K562 (cell line): ENCODE measurements around the gene TINAGL1. TPM values are rescaled to one million over a fixed set of nuclear protein-coding genes. Genes with fewer than 3 reads are reported as not detected.
A peak's percentile ranks its signal among the peaks of the same experiment; 100 is the strongest.

Experiments
- ATAC-seq: fragments of 200-7000 bp; cut with Tn5 transposase; 3 replicates; pipeline ENCODE4 v1.9.1; 2020; ENCODE audit warnings: moderate library complexity
- BruUV-seq: library from RNA; stranded (reverse); fragments of 400-500 nt; replicated peaks from 2 replicates; lab custom pipeline; 2021; lab: Mats Ljungman, UMichigan
- CTCF ChIA-PET: fragments of 300-600 bp; formaldehyde crosslinking; extraction: SDS; loops from one replicate; lab custom pipeline; 2021; ENCODE audit warnings: low intra/inter-chr PET ratio; lab: Yijun Ruan, JAX
- POLR2A ChIA-PET: fragments of 300-600, 350-650 bp; sonication (Branson Sonifier 250); formaldehyde crosslinking; extraction: SDS; loops from one replicate; lab custom pipeline; 2021; ENCODE audit warnings: antibody characterized with exemption, inconsistent platforms; lab: Yijun Ruan, JAX
- DNase-seq, 4 experiments: peaks; one replicate each; pipeline versions ENCODE4 v3.0.0 to v3.0.0-alpha.2; 2011 to 2018; ENCODE audit warnings: low spot score in 3 of 4, mixed read lengths in 3 of 4; ENCODE audit errors: extremely low read depth in 1 of 4
- FAIRE-seq: peaks from 2 replicates; lab custom pipeline; 2011; peaks lifted over from hg19 to GRCh38; lab: Jason Lieb, UNC
- H2AFZ ChIP-seq: 2 replicates; pipeline ENCODE4 v1.6.0; 2011; ENCODE audit warnings: low read depth, low read length, control low read depth, inconsistent platforms
- H3K27ac ChIP-seq: fragments of 200-600 bp; 3 replicates; pipeline ENCODE4 v1.8.0; 2011; ENCODE audit warnings: low read depth, mild to moderate bottlenecking, control low read depth, inconsistent platforms, low read length, moderate library complexity, mixed read lengths; ENCODE audit errors: extremely low read depth
- H3K27me3 ChIP-seq, 2 experiments: fragments of 300-600 bp in 1 of 2; 2 replicates in 1 of 2; 3 replicates in 1 of 2; pipeline versions ENCODE4 v1.6.0 to v1.8.0; 2011; ENCODE audit warnings: inconsistent platforms in 2 of 2, low read length in 2 of 2, mild to moderate bottlenecking in 1 of 2, mixed read lengths in 1 of 2, moderate library complexity in 1 of 2; ENCODE audit not compliant: control insufficient read depth in 2 of 2, insufficient read depth in 2 of 2
- H3K36me3 ChIP-seq: fragments of 300-600 bp; 3 replicates; pipeline ENCODE4 v1.8.0; 2011; ENCODE audit warnings: mild to moderate bottlenecking, low read length, inconsistent platforms; ENCODE audit not compliant: control insufficient read depth, insufficient read depth
- H3K4me1 ChIP-seq, 2 experiments: fragments of 200-600 bp in 1 of 2; replicated peaks in 1 of 2; 2 replicates in 1 of 2; 3 replicates in 1 of 2; pipeline versions ENCODE4 v1.5.1 to v1.8.0; 2011; ENCODE audit warnings: inconsistent platforms in 2 of 2, low read length in 2 of 2, mild to moderate bottlenecking in 1 of 2, mixed read lengths in 1 of 2, moderate library complexity in 1 of 2; ENCODE audit not compliant: control insufficient read depth in 2 of 2, insufficient read depth in 2 of 2
- H3K4me2 ChIP-seq: 2 replicates; pipeline ENCODE4 v1.6.1; 2011; ENCODE audit warnings: low read length, control low read depth, inconsistent platforms, mixed read lengths; ENCODE audit not compliant: insufficient read depth
- H3K4me3 ChIP-seq: fragments of 200-600 bp; sonication (generic), shearing (Covaris generic); 2 replicates; pipeline ENCODE4 v1.5.1; 2016; ENCODE audit warnings: control low read depth, inconsistent platforms
- H3K79me2 ChIP-seq: fragments of 200-600 bp; 3 replicates; pipeline ENCODE4 v1.8.0; 2011; ENCODE audit warnings: low read length, inconsistent platforms; ENCODE audit not compliant: control insufficient read depth, insufficient read depth
- H3K9ac ChIP-seq, 2 experiments: 2 replicates each; pipeline versions ENCODE4 v1.6.0 to v1.6.1; 2011; ENCODE audit warnings: low read depth in 2 of 2, low read length in 2 of 2, control low read depth in 1 of 2, inconsistent platforms in 1 of 2, mild to moderate bottlenecking in 1 of 2, mixed read lengths in 1 of 2; ENCODE audit not compliant: insufficient read depth in 1 of 2
- H3K9me1 ChIP-seq: one replicate; pipeline ENCODE4 v1.6.0; 2011; ENCODE audit warnings: inconsistent platforms, mild to moderate bottlenecking, low read length, moderate library complexity; ENCODE audit not compliant: control insufficient read depth, insufficient read depth
- H3K9me3 ChIP-seq: replicated peaks from 2 replicates; pipeline ENCODE4 v1.5.1; 2011; ENCODE audit warnings: low read depth, low read length, inconsistent platforms; ENCODE audit not compliant: control insufficient read depth, insufficient read depth
- H4K20me1 ChIP-seq: replicated peaks from 2 replicates; pipeline ENCODE4 v1.6.1; 2011; ENCODE audit warnings: low read length, inconsistent platforms, mixed read lengths; ENCODE audit not compliant: control insufficient read depth, insufficient read depth
- ADNP ChIP-seq: fragments of 200-800 bp; sonication (Bioruptor generic); IDR thresholded peaks from 2 replicates; pipeline ENCODE4 v1.6.1; 2016; ENCODE audit warnings: missing genetic modification characterization, missing compliant biosample characterization
- ARNT ChIP-seq, 2 experiments: fragments of 450-650 bp; IDR thresholded peaks; 2 replicates each; pipeline ENCODE4 v1.6.1; 2016; ENCODE audit warnings: mild to moderate bottlenecking in 1 of 2
- E2F3 ChIP-seq: fragments of 250-450 bp; sonication (Bioruptor Pico); IDR thresholded peaks from 2 replicates; pipeline ENCODE4 v1.4.0; 2020; ENCODE audit warnings: mild to moderate bottlenecking
- GTF2A2 ChIP-seq: IDR thresholded peaks from 2 replicates; pipeline ENCODE4 v1.6.1; 2016; ENCODE audit warnings: mild to moderate bottlenecking, missing genetic modification characterization, missing compliant biosample characterization
- HDAC2 ChIP-seq: fragments of 450-650 bp; IDR thresholded peaks from 2 replicates; pipeline ENCODE4 v1.6.1; 2016; ENCODE audit warnings: mild to moderate bottlenecking
- HIVEP1 ChIP-seq: fragments of 250-450 bp; sonication (Bioruptor Pico); IDR thresholded peaks from 2 replicates; pipeline ENCODE4 v1.4.0; 2020; ENCODE audit warnings: mild to moderate bottlenecking
- KLF6 ChIP-seq: fragments of 250-450 bp; sonication (Bioruptor Pico); IDR thresholded peaks from 2 replicates; pipeline ENCODE4 v1.4.0; 2020; ENCODE audit warnings: mild to moderate bottlenecking, moderate library complexity, borderline replicate concordance
- SP2 ChIP-seq: IDR thresholded peaks from 2 replicates; pipeline ENCODE4 v1.6.1; 2011; ENCODE audit warnings: mild to moderate bottlenecking, low read depth, low read length, moderate library complexity; ENCODE audit not compliant: poor library complexity, severe bottlenecking; ENCODE audit errors: extremely low read depth
- WGBS: fragments of 100-300 bp; shearing (Covaris generic); methylation state at CpG from one replicate; pipeline ENCODE4 v1.1.6; 2016; ENCODE audit warnings: low coverage, mixed read lengths; ENCODE audit not compliant: insufficient coverage; ENCODE audit errors: missing lambda C conversion rate; 5-methylcytosine and 5-hydroxymethylcytosine counted together
- in situ Hi-C: fragments of 300-500 bp; cut with MboI; formaldehyde crosslinking; loops from 4 replicates; pipeline ENCODE4 v1.15.0; 2018; ENCODE audit warnings: inconsistent platforms, mixed read lengths
- intact Hi-C: fragments of 100-400 bp; cut with micrococcal nuclease; formaldehyde crosslinking; loops from 2 replicates; pipeline ENCODE4 v1.14.2; 2022
- polyA plus RNA-seq, 8 experiments: library from polyadenylated mRNA; depleted of rRNA in 4 of 8; stranded (reverse) in 5 of 8; unstranded in 3 of 8; fragments of >200 nt; fragmentation: Nextera tagmentation in 2 of 8; fragmentation: Illumina TruSeq in 1 of 8; extraction: Ambion mirVana in 2 of 8; extraction: Trizol in 1 of 8; gene quantifications; 2 replicates each; pipeline versions ENCODE4 v1.2.1 to v1.2.3, GENCODE V29; 2011 to 2014; ENCODE audit warnings: inconsistent platforms in 1 of 8, missing spikeins in 1 of 8
- total RNA-seq, 7 experiments: library from RNA; depleted of rRNA in 6 of 7; stranded (reverse); fragments of >200 nt in 6 of 7; fragmentation: Illumina TruSeq in 2 of 7; extraction: Trizol in 2 of 7; gene quantifications; 2 replicates each; pipeline versions ENCODE4 v1.2.1 to v1.2.3, GENCODE V29; 2011 to 2021; ENCODE audit warnings: low replicate concordance in 1 of 7
- TF ChIP-seq, protein P1 (sequence below), 2 experiments: fragments of 450-650 bp; formaldehyde crosslinking in 1 of 2; IDR thresholded peaks; 2 replicates each; pipeline versions ENCODE4 v1.4.0 to v1.6.1; 2014 to 2020; ENCODE audit warnings: mild to moderate bottlenecking in 2 of 2, borderline replicate concordance in 1 of 2, low read depth in 1 of 2
- TF ChIP-seq, protein P2 (sequence below): sonication (generic); formaldehyde crosslinking; IDR thresholded peaks from 2 replicates; pipeline ENCODE4 v1.9.0; 2022; ENCODE audit warnings: mild to moderate bottlenecking, missing genetic modification reagents

The TINAGL1 gene
- total and polyA plus RNA-seq, 9 of the 15 experiments (the other 6 are each of a cell fraction or from before 2014, with no cell fraction given) = 0.04 to 1.2 (median 0.07) TPM; not detected in 4

- TF ChIP-seq SP2 = no peak
- TF ChIP-seq HIVEP1 (CRISPR knock-in tag) = no peak
- TF ChIP-seq GTF2A2 (tag) = no peak
Measured at GRCh38 chr1:31593770-31594632, 17.7 kb downstream of the TINAGL1 start (continued).

- in situ Hi-C loops (no loop called here), intact Hi-C loops (no loop called here)
- no peaks in the 10 kb centered on the region for H3K9me1 ChIP-seq
- peak in 1 of 4 experiments; percentile 9 for DNase-seq
- peaks cover 5 to 23% of the 10 kb centered on the region in 2 experiments for H3K27me3 ChIP-seq
- ChIA-PET CTCF (no interaction called here), POLR2A (interaction anchor here (0.6 to 1.0 kb wide), 2 partner anchors 12 to 49 kb away, joined by 3 read pairs; no protein-coding TSS in a partner anchor)
- H3K4me1 ChIP-seq = no peaks in the 10 kb centered on the region
- WGBS = 0% methylated on average over 4 of the region's 4 CpGs
- no peak overlapping the region for H3K27ac ChIP-seq
- H3K9ac ChIP-seq = no peak overlapping the region
- H3K4me3 ChIP-seq = no peak overlapping the region
- no peak for FAIRE-seq
- no peaks in the 10 kb centered on the region for H3K79me2 ChIP-seq
- no peak for ATAC-seq
- H3K4me2 ChIP-seq = no peak overlapping the region
- H2AFZ ChIP-seq = no peak overlapping the region
- BruUV-seq = no TSS peak
- H4K20me1 ChIP-seq = peaks cover 5% of the 10 kb centered on the region
- no peaks in the 10 kb centered on the region for H3K36me3 ChIP-seq
- no peaks in the 10 kb centered on the region for H3K9me3 ChIP-seq
- TF ChIP-seq ARNT (IDR thresholded peaks at IDR 0.05) (no peak), HDAC2 (no peak), KLF6 (no peak), E2F3 (no peak), ADNP (no peak)
- TF ChIP-seq, protein P1, sequence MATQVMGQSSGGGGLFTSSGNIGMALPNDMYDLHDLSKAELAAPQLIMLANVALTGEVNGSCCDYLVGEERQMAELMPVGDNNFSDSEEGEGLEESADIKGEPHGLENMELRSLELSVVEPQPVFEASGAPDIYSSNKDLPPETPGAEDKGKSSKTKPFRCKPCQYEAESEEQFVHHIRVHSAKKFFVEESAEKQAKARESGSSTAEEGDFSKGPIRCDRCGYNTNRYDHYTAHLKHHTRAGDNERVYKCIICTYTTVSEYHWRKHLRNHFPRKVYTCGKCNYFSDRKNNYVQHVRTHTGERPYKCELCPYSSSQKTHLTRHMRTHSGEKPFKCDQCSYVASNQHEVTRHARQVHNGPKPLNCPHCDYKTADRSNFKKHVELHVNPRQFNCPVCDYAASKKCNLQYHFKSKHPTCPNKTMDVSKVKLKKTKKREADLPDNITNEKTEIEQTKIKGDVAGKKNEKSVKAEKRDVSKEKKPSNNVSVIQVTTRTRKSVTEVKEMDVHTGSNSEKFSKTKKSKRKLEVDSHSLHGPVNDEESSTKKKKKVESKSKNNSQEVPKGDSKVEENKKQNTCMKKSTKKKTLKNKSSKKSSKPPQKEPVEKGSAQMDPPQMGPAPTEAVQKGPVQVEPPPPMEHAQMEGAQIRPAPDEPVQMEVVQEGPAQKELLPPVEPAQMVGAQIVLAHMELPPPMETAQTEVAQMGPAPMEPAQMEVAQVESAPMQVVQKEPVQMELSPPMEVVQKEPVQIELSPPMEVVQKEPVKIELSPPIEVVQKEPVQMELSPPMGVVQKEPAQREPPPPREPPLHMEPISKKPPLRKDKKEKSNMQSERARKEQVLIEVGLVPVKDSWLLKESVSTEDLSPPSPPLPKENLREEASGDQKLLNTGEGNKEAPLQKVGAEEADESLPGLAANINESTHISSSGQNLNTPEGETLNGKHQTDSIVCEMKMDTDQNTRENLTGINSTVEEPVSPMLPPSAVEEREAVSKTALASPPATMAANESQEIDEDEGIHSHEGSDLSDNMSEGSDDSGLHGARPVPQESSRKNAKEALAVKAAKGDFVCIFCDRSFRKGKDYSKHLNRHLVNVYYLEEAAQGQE (IDR thresholded peaks at IDR 0.05; ENCODE audit: borderline replicate concordance) = no peak
- TF ChIP-seq, protein P1 (CRISPR knock-in tag; IDR thresholded peaks at IDR 0.05; ENCODE audit: low read depth) = no peak
- TF ChIP-seq, protein P2, sequence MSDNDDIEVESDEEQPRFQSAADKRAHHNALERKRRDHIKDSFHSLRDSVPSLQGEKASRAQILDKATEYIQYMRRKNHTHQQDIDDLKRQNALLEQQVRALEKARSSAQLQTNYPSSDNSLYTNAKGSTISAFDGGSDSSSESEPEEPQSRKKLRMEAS (CRISPR knock-in tag) = no peak
Measured at GRCh38 chr1:31595836-31596736, 19.8 kb downstream of the TINAGL1 start.
